SKM-1 (cell line): ENCODE measurements around the gene NAV2.

Experiments
- DNase-seq: peaks from one replicate; lab custom pipeline; 2025; ENCODE audit not compliant: unreplicated experiment; lab: John Stamatoyannopoulos, UW

NAV2 gene

GRCh38 chr11:20011307-20011951 lies 298.8 kb downstream of the NAV2 start:
- DNase-seq: no peak

GRCh38 chr11:20013346-20014066 lies 300.9 kb downstream of the NAV2 start:
- DNase-seq: no peak

GRCh38 chr11:20014067-20014402 lies 301.4 kb downstream of the NAV2 start:
- no peak for DNase-seq

- DNase-seq: no peak
These were observed 302.5 kb downstream of the NAV2 start for GRCh38 chr11:20015101-20015500.

GRCh38 chr11:20015529-20016427 lies 303.1 kb downstream of the NAV2 start:
- no peak for DNase-seq

- DNase-seq: no peak
These were observed 303.9 kb downstream of the NAV2 start for GRCh38 chr11:20016526-20016925.

- DNase-seq: no peak
These were observed 304.7 kb downstream of the NAV2 start for GRCh38 chr11:20017320-20017719.

GRCh38 chr11:20020198-20020597 lies 307.6 kb downstream of the NAV2 start:
- DNase-seq: no peak

- no peak for DNase-seq
These were observed 308.1 kb downstream of the NAV2 start for GRCh38 chr11:20020716-20021115.

- no peak for DNase-seq
These were observed 308.6 kb downstream of the NAV2 start for GRCh38 chr11:20021212-20021611.

GRCh38 chr11:20021771-20022362 lies 309.2 kb downstream of the NAV2 start:
- DNase-seq: no peak

- DNase-seq: no peak
These were observed 309.9 kb downstream of the NAV2 start for GRCh38 chr11:20022363-20023081.

- no peak for DNase-seq
These were observed 310.4 kb downstream of the NAV2 start for GRCh38 chr11:20023082-20023426.

GRCh38 chr11:20024172-20024935 lies 311.7 kb downstream of the NAV2 start:
- DNase-seq: no peak

GRCh38 chr11:20025332-20025840 lies 312.7 kb downstream of the NAV2 start:
- no peak for DNase-seq

- no peak for DNase-seq
These were observed 314.3 kb downstream of the NAV2 start for GRCh38 chr11:20026629-20027555.

- DNase-seq: no peak
These were observed 314.9 kb downstream of the NAV2 start for GRCh38 chr11:20027556-20028013.

GRCh38 chr11:20029193-20029592 lies 316.6 kb downstream of the NAV2 start:
- no peak for DNase-seq

- no peak for DNase-seq
These were observed 317.8 kb downstream of the NAV2 start for GRCh38 chr11:20030472-20030871.
